ENCODE data around the gene CD80.

GRCh38 chr3:119524931-119525662 lies 34.3 kb downstream of the CD80 start:
- TF ChIP-seq ZBTB33 (IDR thresholded peaks at IDR 0.05; ENCODE audit: extremely low read depth, insufficient replicate concordance, low read length) (no peak), POLR2A (IDR thresholded peaks at IDR 0.05; ENCODE audit: borderline replicate concordance, extremely low read depth, insufficient read depth, insufficient read length) (no peak), ATF3 (IDR thresholded peaks at IDR 0.05) (no peak)
